ENCODE measurements around the gene CEP131.

GRCh38 chr17:81200695-81201580 lies 21.8 kb downstream of the CEP131 start:
- TF ChIP-seq CTCF (IDR thresholded peaks at IDR 0.05 in 4 of 5, conservative IDR thresholded peaks at IDR 0.05 in 1 of 5) (peak in 4 of 5 experiments; percentile 28 to 43 (median 38)), POLR2A (IDR thresholded peaks at IDR 0.05) (no peak)
